ENCODE results near the gene RAB11FIP3.

- no peak for TF ChIP-seq GATA2 (IDR thresholded peaks at IDR 0.05; ENCODE audit: low read depth, low read length)
- no peak for TF ChIP-seq GATA3 (IDR thresholded peaks at IDR 0.05; ENCODE audit: low read depth, low read length)
Observed at GRCh38 chr16:404971-405486, 20.4 kb upstream of the RAB11FIP3 start.
